Lower leg skin (tissue), 4 donors: ENCODE data around the gene MRPL43. TPM values are rescaled to one million over a fixed set of nuclear protein-coding genes. Genes with fewer than 3 reads are reported as not detected.

ENCODE experiments used
- DNase-seq, 2 donors: peaks; one replicate each; pipeline ENCODE4 v3.0.0-alpha.2; 2019; ENCODE audit warnings: low spot score in 2 of 2
- H3K4me3 ChIP-seq: fragments of 200-600 bp; sonication (generic); 2 replicates; pipeline ENCODE4 v1.5.1; 2017; ENCODE audit warnings: mild to moderate bottlenecking, low read depth; ENCODE audit not compliant: poor library complexity, severe bottlenecking
- POLR2A ChIP-seq, 2 donors: fragments of 450-650 bp; IDR thresholded peaks; one replicate each; pipeline ENCODE4 v1.6.1; 2016 to 2017; ENCODE audit warnings: antibody characterized with exemption in 2 of 2, mild to moderate bottlenecking in 1 of 2, moderate library complexity in 1 of 2
- WGBS, 2 donors: methylation state at CpG; one replicate each; pipeline ENCODE4 v1.1.5; 2018; 5-methylcytosine and 5-hydroxymethylcytosine counted together
- intact Hi-C: fragments of 100-400 bp; cut with DNase I; formaldehyde crosslinking; loops from one replicate; pipeline ENCODE4 v1.15.0; 2023; ENCODE audit warnings: low total_unique reads
- total RNA-seq, 4 donors: library from RNA; depleted of rRNA; stranded (reverse); fragments of >200 nt; gene quantifications; one replicate each; pipeline ENCODE4 v1.1.0, GENCODE V29; 2016
- TF ChIP-seq, protein P1 (sequence below), 3 donors: fragments of 450-650 bp; IDR thresholded peaks; one replicate each; pipeline ENCODE4 v1.5.1; 2016; ENCODE audit warnings: antibody characterized with exemption in 3 of 3, mild to moderate bottlenecking in 3 of 3, moderate library complexity in 2 of 3

The MRPL43 gene
- total RNA-seq, 4 donors from 2014 or later: 82.2 to 132 (median 100) TPM

DNA sequence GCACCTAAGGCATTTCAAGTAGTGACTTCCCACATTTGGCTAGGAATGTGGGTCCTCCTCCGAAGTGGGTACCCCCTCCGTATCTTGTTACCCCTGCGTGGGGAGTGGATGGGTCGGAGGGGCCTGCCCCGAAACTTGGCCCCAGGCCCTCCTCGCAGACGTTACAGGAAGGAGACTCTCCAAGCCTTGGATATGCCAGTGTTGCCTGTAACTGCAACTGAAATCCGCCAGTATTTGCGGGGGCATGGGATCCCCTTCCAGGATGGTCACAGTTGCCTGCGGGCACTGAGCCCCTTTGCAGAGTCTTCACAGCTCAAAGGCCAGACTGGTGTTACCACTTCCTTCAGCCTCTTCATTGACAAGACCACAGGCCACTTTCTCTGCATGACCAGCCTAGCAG, 869 bp upstream of the MRPL43 start:
- H3K4me3 ChIP-seq: no peak overlapping the region
- TF ChIP-seq, protein P1, sequence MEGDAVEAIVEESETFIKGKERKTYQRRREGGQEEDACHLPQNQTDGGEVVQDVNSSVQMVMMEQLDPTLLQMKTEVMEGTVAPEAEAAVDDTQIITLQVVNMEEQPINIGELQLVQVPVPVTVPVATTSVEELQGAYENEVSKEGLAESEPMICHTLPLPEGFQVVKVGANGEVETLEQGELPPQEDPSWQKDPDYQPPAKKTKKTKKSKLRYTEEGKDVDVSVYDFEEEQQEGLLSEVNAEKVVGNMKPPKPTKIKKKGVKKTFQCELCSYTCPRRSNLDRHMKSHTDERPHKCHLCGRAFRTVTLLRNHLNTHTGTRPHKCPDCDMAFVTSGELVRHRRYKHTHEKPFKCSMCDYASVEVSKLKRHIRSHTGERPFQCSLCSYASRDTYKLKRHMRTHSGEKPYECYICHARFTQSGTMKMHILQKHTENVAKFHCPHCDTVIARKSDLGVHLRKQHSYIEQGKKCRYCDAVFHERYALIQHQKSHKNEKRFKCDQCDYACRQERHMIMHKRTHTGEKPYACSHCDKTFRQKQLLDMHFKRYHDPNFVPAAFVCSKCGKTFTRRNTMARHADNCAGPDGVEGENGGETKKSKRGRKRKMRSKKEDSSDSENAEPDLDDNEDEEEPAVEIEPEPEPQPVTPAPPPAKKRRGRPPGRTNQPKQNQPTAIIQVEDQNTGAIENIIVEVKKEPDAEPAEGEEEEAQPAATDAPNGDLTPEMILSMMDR (IDR thresholded peaks at IDR 0.05): no peak
- no peak for TF ChIP-seq POLR2A (IDR thresholded peaks at IDR 0.05)
- 62 to 63% methylated on average over 5 to 8 of the region's 10 CpGs for WGBS, 2 donors
- DNase-seq: no peak
- intact Hi-C loops: no loop called here

DNA sequence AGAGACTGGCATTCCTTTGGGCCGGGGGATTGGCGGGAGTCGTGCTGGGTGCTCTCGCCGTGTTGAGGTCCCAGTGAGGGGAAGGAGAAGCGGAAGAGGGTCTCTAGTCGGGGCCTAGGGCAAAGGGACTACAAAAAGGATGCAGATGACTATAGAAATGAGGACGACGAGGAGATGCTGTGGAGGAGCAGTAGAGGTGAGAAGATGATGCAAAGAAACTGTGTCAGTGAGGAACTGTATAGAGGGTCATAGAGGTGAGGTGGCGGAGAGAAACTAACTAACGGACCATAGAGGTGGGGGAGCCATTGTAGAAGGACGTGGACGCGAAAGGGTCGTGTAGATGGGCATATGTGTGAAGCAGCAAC, 370 bp upstream of the MRPL43 start:
- DNase-seq: no peak
- TF ChIP-seq, protein P1 (IDR thresholded peaks at IDR 0.05): no peak
- no peak for TF ChIP-seq POLR2A (IDR thresholded peaks at IDR 0.05)
- WGBS, 2 donors: 1 to 3% methylated on average over 15 of the region's 15 CpGs
- intact Hi-C loops: no loop called here
- H3K4me3 ChIP-seq: peak overlapping the region; percentile 76

DNA sequence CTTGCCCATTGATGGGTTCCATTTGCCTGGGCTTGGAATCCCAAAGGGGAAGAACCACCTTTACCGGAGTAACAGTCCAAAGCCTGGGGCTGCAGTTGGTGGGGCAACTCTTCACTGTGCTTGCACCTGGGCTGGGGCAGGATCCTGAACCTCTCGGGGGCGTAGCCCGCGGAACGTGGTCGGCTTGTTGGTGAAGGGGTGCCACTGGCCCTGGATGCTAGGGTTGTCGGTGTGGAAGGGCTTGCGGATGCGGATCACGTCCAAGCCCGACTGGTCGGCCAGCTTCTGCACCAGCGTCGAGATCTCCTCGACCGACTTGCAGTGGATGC, 710 bp downstream of the MRPL43 start:
- intact Hi-C loops: no loop called here
- TF ChIP-seq POLR2A (IDR thresholded peaks at IDR 0.05): no peak
- TF ChIP-seq, protein P1 (IDR thresholded peaks at IDR 0.05): no peak
- WGBS, 2 donors: 18 to 25% methylated on average over 16 to 17 of the region's 17 CpGs
- H3K4me3 ChIP-seq: peak overlapping the region; percentile 76
- DNase-seq: peak in 1 of 2 donors; percentile 83

DNA sequence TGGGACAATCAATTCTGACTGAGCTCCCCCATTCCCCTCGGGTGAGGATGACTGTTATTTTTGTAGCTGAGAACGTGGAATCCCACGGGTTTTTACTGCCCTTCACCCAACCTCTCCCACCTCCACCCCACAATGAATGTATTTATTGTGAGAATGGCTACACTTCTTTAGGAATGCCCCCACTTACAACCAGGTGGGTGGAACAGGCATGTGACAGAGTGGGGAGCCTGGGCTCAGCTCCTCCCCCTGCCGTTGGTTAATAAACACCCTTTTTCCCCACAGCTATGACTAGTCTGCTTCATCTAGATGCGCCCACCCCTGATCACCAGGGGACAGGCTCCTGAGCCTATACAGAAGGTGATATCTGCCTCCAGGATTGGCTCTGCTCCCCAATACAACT, 2.0 kb downstream of the MRPL43 start:
- 63 to 72% methylated on average over 5 of the region's 5 CpGs for WGBS, 2 donors
- TF ChIP-seq, protein P1 (IDR thresholded peaks at IDR 0.05): no peak
- no peak overlapping the region for H3K4me3 ChIP-seq
- intact Hi-C loops: no loop called here
- peak in 1 of 2 donors; percentile 58 for DNase-seq

DNA sequence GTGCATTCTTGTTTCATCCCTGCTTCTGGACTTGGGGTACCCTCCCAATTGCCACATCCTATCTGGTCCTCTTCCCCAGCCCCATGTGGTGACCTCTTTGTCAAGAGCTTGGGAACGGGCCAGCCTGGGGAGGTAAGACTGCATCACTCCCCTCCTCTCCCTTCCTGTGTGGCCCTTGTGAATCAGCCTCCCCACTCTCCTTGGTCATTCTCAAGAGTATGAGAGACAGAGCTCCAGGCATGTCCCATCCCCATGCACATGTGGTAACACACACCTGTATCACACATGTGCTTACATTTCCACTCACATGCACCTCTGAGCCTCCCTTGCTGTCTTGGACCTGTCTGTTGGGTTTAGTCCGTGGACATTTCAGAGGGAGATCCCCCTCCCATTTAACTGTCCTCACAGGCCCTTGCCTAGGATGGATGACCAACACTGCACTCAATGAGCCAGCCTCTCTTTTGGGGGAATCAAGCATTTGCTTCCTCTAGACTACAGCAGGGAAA, 2.6 kb downstream of the MRPL43 start:
- TF ChIP-seq, protein P1 (IDR thresholded peaks at IDR 0.05): no peak
- no peak for TF ChIP-seq POLR2A (IDR thresholded peaks at IDR 0.05)
- 77 to 85% methylated on average over 2 of the region's 2 CpGs for WGBS, 2 donors
- H3K4me3 ChIP-seq: no peak overlapping the region
- DNase-seq: peak in 1 of 2 donors; percentile 75
- intact Hi-C loops: no loop called here
